Mesenteric fat pad (tissue), 1 donor: ENCODE data around the gene GRM3. TPM values are rescaled to one million over a fixed set of nuclear protein-coding genes. Genes with fewer than 3 reads are reported as not detected.
"Not testable (repeated sequence)": the region's sequence is repeated elsewhere in the genome, so short reads cannot be mapped to it uniquely, and the experiment has no call there.

Source experiments
- DNase-seq: peaks from one replicate; pipeline ENCODE4 v3.0.0-alpha.2; 2020; ENCODE audit warnings: low spot score
- long read RNA-seq: library from polyadenylated mRNA; unstranded; transcript quantifications from one replicate; pipeline ENCODE4 v2.0.0, GENCODE V29; 2020
- total RNA-seq: library from RNA; stranded (reverse); fragmentation: NEBNext Ultra II Directional; extraction: Animal tissue kit (Norgen Biotek cat#: 25700); gene quantifications from one replicate; pipeline ENCODE4 v1.2.1, GENCODE V29; 2021
- donor health status: DM: yes; HTN: yes; CAD: no.

The GRM3 gene
- not detected for total RNA-seq
- long read RNA-seq, partial matches to known transcripts = 0 of 2 reads
- long read RNA-seq, other reads (novel, unspliced or antisense) = 2 of 2 reads

DNA sequence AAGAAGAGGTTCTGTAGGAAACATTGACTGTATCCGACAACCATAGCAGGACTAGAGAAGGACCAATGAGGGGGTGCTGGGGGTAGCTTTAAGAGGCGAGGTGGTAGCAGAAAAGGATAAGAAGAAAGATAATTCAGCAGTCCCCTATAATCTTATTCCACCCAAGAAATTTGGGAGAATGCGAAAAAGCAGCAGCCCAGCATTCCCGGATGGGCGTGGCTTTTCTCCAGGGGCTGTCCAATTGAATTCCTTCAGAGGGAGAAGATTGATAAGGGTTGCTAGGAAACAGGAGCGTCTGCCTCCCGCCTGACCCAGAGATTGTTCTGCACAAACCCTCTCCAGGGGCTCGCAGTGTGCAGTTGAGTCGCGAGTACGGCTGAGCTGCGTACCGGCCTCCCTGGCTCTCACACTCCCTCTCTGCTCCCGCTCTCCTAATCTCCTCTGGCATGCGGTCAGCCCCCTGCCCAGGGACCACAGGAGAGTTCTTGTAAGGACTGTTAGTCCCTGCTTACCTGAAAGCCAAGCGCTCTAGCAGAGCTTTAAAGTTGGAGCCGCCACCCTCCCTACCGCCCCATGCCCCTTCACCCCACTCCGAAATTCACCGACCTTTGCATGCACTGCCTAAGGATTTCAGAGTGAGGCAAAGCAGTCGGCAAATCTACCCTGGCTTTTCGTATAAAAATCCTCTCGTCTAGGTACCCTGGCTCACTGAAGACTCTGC is at the start of gene GRM3:
TSS of gene GRM3 (plus strand) at position 349 of the 721 bp plus-strand sequence. CDS start 121,237 bp downstream, outside the sequence.
- DNase-seq = no peak

DNA sequence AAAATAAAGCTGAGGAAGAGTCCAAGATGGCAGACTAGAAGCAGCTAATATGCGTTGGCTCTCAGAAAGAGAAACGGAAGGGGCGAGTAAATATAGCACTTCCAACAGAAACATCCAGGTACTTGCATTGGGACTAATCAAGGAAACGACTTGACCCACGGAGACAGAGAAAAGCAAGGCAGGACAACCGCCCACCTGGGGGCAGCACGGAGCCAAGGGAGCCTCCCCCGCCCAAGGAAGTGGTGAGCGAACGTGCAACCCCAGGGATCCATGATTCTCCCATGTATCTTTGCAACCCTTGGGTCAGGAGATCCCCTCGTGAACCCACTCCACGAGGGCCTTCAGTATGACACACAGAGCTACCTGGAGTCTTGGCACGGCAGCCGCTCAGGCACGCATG is 45.4 kb upstream of the GRM3 start:
- no peak for DNase-seq

DNA sequence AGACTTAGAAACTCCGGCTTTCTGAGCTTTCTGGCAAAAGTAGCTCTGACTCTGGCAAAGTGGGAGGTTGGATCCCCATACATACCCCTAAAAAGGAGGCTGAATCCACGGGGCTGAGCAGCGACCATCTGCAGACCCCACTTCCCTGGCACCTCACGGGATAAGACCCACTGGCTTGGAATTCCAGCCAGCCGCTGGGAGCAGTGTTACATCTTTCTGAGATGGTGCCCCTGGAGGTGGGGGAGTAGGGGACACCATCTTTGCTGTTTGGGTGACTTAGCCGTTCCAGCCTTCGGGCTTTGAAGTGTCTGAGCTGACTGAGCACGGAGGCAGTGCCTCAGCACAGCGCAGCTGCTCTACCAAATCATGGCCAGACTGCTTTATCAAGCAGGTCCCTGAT is 45.0 kb upstream of the GRM3 start:
- DNase-seq = no peak

- no peak for DNase-seq
Observed at GRCh38 chr7:86600506-86601290, 43.0 kb upstream of the GRM3 start.

DNA sequence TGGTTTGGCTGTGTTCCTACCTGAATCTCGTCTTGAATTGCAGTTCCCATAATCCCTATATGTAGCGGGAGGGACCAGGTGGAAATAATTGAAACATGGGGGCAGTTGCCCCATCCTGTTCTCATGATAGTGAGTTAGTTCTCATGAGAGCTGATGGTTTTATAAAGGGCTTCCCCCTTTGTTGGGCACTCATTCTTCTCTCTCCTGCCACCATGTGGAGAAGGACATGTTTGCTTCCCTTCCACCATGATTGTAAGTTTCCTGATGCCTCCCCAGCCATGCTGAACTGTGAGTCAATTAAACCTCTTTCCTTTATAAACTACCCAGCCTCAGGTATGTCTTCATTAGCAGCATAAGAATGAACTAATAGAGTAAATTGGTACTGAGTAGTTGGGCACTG is 28.0 kb upstream of the GRM3 start:
- DNase-seq = not testable (repeated sequence)

GRCh38 chr7:86644282-86645224 is 844 bp downstream of the GRM3 start:
- DNase-seq = no peak

DNA sequence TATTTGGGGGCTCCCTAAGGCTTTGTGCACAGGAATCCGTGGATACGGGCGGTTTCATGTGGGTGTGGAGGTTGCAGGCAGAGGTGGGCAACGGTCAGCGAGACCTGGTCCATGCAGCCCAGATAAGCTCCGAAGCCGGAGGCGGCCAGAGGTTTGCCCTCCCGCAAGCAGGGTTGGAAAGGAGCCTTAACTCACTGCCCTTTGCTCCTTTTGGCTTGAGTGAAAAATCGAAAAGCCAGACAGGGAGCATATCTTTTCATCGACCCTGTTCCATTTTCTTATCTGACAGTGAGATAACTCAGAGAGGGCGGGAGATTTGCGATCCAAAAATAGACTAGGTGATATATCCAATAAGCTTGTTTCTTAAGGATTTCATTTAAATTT is 1.5 kb downstream of the GRM3 start:
- no peak for DNase-seq

DNA sequence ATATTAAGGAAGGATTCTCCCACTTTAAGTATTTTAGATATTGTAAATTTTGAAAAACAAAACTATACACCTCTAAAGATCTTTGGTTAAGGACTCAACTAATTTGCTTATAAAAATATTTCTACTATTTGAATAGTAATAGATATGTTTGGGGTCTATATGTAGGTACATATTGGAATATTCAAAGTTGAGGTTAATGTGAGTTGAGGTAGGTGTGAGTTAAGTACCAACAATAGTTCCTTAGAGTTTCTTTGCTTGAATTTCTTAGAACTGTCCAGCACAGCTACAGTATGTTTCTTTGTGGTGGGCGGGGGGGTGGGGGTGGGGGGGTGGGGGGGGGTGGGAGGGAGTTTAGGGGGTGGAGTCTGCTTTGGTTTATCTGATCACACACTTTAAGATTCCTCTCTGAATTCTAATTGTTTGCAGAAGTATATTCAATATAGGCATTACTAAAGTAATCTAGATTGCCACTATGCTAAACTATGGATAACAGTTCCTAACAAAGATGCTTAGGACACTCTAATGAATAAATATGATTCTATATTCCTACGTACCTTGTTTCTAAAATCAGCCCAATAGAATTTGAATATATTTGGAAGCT is 2.1 kb downstream of the GRM3 start:
- DNase-seq = no peak

DNA sequence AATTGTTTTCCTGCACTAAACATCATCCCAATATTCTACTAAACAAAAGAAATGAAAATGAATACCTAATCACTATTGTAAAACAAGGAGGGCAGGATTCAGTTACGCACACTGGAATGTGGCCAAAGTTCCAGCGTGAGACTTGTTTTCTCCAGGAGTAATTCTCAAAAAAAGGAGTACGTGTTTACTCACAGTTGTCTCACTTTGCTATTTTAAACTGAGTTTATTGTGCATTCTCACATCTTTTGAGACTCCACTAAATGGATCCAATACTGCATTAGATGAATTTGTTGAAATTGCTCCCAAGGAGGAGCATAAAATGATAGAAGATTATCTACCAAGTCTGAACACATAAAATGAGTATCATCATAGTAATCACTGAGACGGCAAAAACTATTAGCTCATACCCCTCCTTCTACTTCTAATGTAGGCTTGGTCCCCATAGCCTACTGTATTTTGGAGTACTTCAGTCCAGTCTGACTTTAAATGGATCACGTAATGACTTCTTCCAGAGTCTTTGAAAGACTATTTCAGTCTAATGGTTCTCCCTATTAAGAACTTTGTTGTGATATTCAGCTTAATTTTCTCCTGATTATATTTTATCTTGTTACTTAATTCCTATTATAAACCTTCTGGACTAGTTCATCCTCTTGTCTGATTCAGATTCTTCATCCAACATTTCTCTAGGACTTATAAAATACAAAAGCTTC is 3.8 kb downstream of the GRM3 start:
- no peak for DNase-seq

DNA sequence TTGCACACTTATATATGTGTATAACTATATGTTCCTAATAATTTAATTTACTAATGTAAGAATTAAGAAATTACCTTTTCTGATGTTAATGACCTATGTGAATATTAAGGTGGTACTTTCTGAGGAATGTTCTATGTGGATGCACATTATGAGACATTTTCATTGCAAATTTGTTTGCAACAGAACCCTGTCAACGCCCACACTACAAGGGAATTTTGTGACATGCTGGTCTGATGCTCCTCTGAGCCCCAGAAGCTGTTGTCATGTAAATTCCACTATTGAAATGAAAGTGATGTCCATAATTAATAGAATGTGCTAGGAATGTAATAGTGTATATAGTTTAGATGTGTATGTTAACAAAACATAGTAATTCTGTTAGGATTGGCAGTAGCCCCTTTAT is 4.5 kb downstream of the GRM3 start:
- no peak for DNase-seq

DNA sequence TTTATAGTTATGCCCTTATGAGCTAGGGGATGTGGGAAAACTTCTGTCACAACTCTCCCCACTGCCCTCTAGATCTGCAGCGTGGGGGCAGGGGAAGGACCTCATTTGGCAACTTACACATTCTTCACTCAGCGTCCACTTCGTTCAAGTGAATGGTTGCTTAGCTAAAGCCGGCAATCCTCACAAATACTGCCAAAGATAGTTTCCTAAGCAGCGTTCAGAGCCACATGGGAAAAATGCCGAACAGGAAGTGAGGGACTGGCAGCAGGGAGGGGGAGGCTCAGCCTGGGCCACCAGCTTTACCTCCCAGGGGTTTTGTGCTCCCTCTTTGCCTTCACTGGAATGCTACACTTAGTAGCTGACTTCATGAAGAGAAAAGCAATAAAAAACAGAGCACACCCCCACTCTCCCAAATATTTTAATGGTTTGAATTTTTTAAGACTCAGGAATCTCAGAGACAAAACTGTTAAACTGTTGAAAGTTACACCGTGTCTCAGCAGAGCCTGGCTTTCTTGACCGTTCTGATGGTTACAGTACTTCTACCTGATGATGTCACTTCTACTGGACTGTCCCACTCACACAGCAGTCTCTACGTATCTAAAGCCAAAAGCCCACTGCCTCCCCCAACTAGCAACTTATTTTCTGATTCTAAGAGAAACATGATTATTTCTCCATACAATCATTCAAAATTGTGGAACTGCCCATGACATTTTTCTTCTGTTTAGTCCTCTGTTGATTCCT is 10.4 kb downstream of the GRM3 start:
- DNase-seq = no peak

GRCh38 chr7:86657948-86658347 is 14.2 kb downstream of the GRM3 start:
- DNase-seq = no peak

DNA sequence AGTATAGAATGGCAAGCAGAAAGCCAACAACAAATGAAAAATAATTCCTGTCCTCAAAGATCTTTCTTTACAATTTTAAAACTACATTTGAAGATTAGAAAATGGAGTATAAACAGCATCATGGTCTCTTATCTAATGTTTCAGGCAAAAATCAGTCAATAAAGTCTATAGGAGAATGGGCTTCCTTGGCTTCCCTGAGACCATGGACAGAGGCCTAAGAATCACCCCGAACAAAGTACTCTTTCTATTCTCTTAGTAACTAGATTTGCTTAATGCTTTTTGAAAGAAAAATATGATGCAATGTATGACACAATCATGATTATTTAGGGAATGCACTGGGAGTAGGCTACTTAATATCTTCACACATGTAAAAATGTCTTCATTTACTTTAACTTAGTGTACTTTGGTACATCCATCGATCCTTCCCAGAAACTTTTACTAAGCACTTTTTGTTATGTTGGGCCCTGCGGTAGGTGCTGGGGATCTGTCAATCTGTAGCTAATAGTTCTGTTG is 17.3 kb downstream of the GRM3 start:
- no peak for DNase-seq

- DNase-seq = no peak
Observed at GRCh38 chr7:86664486-86664885, 20.8 kb downstream of the GRM3 start.

DNA sequence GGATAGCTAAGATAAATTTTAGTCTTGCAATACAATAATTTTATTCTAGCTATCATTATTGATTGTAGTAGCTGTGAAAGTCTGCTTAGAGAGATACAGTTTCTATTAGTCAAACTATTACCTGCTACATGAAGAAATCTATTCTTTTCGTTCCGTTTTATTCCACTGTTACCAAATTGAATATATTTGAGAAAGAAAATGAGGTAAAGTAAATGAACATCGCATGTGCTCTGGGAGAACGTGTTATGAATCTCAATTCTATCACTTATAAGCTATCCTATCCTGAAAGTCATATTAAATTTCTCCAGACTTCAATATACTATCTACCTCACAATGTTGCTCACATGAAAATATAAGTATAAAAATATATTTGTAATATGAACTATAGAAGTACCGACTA is 21.3 kb downstream of the GRM3 start:
- no peak for DNase-seq

DNA sequence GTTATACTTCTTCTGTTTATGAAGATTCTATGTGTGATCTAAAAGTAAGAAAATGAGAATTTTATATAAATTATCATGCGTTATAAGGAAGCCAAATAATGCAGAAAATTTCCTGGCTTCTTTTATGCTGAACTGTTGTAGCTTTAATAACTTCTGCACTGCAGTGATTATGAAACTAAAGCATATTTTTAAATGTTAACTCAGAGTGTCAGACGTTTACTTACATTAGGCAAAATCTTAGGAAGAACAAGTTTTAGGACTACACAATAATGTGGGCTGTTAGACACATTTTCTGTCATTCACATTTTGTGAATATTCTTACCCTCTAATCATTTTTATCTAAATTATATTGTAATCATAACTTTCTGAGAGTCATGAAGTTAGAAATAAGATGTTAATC is 22.0 kb downstream of the GRM3 start:
- no peak for DNase-seq

DNA sequence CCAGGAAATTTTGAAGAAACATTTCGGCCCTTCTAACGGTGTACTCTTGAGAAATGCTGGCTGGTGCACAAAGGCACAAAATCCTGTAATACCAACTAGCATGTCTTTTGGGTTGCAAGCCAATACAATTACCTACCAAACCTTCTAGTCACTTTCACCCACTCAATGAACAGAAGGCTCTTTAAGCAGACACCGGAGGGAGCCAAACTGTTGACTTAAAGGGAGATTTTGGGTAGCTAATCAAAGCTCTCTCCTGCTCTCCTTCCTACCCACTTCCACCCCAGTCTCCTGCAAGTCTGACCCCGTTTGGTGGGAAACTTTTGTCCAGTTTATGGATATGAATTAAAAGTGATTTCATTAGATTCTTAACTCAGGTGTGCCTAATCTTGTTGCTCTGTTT is 24.0 kb downstream of the GRM3 start:
- no peak for DNase-seq

GRCh38 chr7:86668315-86668714 is 24.6 kb downstream of the GRM3 start:
- no peak for DNase-seq

DNA sequence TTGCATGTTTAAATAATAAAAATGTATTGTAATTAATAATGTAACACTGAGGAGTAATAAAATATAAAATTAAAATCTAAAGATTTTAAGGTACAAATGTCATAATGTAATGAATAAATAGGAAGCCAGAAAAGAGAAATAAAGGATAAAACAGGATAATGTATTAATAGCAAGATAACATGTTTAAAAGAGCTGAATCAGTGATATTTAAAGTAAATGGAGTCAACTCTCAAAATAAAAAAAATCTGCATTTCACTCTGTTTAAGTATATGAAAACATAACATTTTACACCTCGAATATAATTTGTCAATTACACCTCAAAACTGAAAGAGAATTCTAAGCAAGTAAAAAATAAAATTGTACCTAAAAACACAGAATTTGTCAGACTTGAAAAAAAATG is 44.1 kb downstream of the GRM3 start:
- DNase-seq = no peak

DNA sequence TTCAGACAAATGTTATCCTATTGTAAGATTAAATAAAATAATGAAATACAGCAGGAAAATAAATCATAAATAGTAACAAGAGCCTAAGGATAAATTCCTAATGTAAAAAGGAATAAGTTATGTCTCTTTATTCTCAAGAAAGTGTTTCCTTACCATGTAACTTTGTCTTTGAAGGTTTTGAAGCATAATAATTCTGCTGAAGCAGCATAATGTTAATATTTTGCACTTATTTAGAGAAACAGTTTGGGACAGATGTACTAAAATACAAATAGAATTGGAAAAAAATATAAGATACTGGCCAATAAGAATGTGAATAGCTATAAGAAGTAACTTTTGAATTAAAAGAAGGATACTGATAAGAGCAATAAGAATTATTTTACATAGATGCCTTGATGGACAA is 45.7 kb downstream of the GRM3 start:
- no peak for DNase-seq
